MV-4-11 (cell line): ENCODE measurements around the gene STRA6.
"Not testable (repeated sequence)": the region's sequence is repeated elsewhere in the genome, so short reads cannot be mapped to it uniquely, and the experiment has no call there.

Experiments used
- DNase-seq: peaks from one replicate; lab custom pipeline; 2025; lab: John Stamatoyannopoulos, UW

STRA6 gene

DNA sequence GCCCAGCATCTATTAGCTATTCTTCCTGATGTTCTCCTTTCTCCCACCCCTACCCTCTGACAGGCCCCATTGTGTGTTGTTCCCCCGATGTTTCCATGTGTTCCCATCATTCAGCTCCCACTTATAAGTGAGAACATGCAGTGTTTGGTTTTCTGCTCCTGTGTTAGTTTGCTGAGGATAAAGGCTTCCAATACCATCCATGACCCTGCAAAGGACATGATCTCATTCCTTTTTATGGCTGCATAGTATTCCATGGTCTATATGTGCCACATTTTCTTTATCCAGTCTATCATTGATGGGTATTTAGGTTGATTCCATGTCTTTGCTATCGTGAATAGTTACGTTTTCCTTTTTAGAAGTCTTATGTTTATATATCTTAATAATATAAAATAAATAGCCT lies 42.2 kb downstream of the STRA6 start:
- not testable (repeated sequence) for DNase-seq

- DNase-seq: no peak
These were observed 42.8 kb downstream of the STRA6 start for GRCh38 chr15:74159773-74160172.

DNA sequence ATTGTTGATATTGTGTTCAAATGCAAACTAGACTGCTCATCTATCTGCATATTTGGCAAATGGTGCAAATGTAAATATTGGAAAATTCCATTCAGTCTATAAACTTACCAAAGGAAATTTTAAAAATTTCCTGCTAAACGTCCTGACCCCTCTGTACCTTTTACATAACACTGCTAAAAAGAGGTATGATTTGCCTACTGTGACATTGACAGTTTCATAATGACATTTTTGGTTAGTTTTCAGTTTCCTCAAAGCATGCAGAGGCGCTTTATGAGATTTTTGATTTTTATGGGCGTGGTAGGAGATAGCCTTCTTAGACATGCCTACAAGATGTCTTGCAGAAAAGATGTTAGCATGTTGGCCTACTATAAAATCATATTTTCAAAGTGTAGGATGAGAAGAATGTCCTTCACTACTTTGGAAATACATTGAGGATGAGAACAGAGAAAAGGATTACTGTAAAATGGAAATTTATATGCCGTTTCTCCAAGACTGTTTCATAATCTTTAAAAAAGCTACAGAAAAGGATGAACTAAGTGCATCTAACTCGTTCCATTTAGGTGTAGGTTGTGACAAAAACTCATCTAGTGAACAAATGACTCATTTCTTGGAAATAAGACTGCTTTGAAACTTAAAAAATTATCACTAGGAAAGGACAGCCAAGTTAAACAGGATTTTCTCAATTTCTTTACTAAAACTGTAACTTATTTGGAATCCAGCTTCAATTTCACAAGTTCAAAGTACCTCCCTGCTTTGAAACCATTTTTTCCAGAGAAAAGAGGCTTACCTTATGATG lies 43.5 kb downstream of the STRA6 start:
- no peak for DNase-seq

DNA sequence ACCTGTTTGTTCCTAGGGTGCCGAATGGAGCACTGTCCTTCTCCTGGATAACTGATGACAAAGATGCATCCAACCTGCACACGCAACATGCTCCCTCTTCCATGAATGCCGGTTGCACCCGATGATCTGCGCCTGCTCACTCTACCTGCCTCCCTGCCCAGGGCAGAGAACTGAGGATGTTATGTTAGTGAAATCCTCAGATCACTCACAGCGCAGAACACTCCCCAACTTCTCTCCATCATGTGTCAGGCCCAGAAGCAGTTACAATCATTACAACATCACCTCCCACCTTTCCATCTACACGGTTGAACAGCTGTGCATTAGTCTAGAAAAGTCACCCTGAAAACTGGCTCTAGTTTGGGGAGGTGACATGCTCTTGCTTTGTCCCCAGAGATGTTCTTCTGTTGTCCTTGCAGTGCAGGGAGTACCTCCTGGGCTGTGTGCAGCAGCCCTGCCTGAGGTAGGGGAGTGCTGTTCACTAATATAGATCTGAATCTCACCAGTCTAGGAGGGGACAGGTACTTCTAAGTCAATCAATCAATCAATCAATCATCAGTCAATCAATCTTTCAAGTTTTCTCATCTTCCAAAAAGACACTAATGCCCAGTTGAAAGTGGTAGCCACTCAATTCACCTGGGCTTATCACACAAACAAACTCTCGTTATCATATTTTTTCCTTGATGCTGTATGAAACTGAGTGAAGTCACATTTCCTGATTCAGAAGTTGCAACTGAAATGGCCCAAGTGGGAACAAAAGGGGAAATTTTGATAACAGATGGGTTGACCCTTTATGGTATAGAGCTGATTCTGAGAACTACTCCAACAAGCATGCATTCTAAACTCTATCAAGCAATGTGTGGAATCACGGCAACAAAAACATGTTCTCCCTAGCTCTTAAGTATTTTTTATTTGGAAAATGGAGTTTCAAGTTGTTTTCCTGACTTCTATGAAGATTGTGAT lies 44.4 kb downstream of the STRA6 start:
- DNase-seq: no peak

- no peak for DNase-seq
These were observed 45.7 kb downstream of the STRA6 start for GRCh38 chr15:74156678-74157411.

DNA sequence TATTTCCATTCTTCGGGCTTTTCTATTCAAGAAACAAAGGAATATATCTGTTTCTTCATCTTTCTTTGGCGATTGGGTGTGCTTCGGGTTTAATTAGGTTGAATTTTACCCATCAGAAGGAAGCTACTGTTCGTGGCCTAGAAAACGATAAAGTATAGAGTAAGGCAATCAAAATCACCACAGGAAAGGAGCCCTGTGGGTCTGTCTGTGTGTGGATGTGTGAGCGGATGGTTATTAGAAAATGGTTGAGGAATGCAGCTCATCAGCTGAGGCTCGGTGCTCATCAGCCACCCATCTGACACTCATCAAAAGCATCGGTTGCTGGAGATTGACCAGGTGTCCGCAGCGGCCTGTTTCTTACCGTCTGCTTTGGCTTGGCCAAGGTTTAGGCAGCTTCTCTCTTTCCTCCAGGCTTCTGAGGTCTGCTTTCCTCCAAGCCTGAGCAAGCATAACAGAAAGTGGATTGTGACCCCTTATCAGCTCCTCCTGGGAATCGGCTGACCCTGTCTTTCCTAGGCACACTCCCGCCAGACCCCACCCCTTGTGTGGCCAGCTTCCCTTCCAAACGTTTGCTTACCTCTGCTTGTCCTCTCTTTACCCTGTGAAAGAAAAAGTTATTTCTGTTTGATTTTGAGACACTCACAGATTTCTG lies 46.7 kb downstream of the STRA6 start:
- DNase-seq: no peak

- DNase-seq: no peak
These were observed 55.5 kb downstream of the STRA6 start for GRCh38 chr15:74147051-74147450.

GRCh38 chr15:74146277-74146800 lies 56.2 kb downstream of the STRA6 start:
- DNase-seq: no peak

DNA sequence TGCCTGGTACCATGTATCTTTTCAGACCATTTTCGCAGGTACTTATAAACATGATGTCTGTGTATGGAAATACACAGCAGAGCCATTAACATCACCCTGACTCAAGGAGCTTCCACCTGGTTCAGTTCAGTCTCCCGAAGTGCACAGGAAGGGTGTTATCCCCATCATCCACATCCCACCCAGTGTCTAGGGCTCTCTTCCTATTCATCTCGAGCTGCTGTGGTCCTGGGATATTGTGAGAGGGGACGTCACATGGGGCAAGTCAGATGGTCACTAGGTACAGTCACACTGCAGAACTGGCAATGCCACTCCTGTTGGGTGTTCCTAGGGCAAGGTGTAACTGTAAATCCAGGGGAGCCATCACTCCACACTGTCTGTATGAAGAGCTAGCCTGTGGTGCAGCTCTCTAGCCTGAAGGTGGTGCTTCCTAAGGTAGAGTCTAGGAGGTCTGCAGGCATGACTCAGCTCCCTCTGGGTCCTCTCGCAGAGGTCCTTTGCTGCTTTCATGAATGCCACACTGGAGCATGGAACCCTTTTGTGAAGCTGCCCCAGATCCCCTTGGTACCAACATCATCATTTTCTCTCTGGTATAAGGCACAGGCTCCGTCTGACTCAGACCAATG lies 58.3 kb downstream of the STRA6 start:
- no peak for DNase-seq

- DNase-seq: no peak
These were observed 61.0 kb downstream of the STRA6 start for GRCh38 chr15:74141591-74141990.

GRCh38 chr15:74138642-74139041 lies 63.9 kb downstream of the STRA6 start:
- DNase-seq: no peak

DNA sequence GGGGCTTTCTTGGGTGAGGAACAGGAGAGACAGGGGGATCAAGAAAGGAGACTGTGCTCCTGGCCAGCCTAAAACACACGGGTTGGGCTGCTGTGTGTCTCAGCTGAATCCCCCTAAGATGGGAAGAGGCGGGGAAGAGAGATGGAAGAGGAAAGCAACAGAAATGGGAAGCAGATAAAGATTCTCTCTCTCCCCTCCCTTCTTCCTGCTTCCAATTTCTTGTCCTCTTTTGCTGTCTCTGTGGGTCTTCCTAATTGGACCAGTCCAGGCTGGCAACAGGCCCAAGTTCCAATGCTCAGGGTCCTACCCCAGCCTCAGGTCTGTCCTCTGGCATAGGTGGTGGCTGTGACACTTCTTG lies 65.1 kb downstream of the STRA6 start:
- no peak for DNase-seq

DNA sequence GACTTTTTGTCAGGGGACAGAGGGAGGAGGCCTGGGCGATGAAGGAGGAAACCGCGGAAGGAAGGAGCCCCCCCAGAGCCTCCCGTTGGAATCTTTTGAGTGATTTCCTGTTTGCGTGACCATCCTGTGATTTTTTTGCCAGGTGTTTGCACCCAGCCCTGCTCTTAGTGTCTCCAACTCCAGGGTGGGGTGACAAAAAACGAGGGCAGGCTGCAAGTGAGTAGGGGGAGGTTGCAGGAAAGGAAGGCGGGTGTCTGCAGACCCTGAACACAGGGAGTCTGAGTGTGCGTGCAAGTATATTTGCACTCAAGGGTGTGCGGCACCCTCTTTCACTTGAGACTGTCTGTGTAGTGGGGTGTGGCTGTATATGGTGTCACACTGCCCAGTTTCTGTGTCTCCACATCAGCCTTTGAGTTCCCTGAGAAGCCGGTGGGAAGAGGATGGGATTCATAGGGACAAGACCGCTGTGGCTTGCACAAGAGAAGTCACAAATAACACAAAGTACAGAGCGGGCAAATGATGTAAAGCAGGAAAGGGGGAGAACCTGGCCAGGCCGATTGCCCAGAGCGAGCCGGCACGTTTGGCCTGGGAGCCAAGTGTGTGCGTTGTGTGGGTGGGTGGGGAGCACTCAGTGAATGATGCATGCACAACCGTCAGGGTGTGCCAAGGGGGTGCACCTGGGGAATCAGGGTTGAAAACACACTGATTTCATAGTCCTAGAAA lies 65.6 kb downstream of the STRA6 start:
- DNase-seq: no peak

DNA sequence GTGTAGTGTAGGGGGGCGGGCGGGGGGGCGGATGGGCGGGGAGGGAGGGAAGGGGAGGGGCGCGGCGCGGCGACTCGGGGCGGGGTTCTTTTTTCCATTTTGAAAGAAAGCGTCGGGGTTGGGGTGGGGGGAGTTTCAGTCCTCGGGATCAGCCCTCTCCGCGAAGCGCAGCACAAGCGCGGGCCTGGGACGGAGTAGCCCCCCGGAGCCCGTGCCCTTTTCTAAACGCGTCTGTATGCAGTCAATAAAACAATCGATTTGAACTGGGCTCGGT lies 66.1 kb downstream of the STRA6 start:
- DNase-seq: no peak

DNA sequence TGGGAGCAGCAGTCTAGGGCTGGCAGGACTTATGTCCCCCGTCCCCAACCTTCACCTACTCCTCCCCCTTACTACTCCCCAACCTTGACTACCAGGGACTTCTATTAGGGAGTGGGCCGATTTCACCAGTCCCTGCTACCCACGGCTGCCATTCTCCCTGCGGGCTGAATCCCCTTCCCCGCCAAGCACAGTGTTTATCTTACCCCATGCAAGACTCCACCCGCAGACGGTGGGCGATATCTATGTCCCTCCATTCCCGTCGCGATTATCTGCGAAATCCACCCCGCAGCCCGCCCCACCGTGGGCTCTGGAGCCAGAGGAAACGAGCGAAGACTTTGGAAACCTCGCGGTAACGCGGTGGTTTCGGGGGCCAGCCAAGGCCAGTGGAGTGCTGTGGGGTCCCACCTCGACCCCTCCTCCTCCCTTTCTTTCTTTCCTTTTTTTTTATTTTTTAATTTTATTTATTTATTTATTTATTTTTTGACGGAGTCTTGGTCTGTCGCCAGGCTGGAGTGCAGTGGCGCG lies 67.5 kb downstream of the STRA6 start:
- no peak for DNase-seq

- no peak for DNase-seq
These were observed 68.1 kb downstream of the STRA6 start for GRCh38 chr15:74134387-74135027.

DNA sequence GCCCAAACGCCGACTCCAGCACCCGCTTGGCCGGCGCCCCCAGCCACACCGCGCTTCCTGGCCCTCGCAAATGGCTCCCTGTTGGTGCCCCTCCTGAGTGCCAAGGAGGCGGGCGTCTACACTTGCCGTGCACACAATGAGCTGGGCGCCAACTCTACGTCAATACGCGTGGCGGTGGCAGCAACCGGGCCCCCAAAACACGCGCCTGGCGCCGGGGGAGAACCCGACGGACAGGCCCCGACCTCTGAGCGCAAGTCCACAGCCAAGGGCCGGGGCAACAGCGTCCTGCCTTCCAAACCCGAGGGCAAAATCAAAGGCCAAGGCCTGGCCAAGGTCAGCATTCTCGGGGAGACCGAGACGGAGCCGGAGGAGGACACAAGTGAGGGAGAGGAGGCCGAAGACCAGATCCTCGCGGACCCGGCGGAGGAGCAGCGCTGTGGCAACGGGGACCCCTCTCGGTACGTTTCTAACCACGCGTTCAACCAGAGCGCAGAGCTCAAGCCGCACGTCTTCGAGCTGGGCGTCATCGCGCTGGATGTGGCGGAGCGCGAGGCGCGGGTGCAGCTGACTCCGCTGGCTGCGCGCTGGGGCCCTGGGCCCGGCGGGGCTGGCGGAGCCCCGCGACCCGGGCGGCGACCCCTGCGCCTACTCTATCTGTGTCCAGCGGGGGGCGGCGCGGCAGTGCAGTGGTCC lies 68.7 kb downstream of the STRA6 start:
- no peak for DNase-seq

DNA sequence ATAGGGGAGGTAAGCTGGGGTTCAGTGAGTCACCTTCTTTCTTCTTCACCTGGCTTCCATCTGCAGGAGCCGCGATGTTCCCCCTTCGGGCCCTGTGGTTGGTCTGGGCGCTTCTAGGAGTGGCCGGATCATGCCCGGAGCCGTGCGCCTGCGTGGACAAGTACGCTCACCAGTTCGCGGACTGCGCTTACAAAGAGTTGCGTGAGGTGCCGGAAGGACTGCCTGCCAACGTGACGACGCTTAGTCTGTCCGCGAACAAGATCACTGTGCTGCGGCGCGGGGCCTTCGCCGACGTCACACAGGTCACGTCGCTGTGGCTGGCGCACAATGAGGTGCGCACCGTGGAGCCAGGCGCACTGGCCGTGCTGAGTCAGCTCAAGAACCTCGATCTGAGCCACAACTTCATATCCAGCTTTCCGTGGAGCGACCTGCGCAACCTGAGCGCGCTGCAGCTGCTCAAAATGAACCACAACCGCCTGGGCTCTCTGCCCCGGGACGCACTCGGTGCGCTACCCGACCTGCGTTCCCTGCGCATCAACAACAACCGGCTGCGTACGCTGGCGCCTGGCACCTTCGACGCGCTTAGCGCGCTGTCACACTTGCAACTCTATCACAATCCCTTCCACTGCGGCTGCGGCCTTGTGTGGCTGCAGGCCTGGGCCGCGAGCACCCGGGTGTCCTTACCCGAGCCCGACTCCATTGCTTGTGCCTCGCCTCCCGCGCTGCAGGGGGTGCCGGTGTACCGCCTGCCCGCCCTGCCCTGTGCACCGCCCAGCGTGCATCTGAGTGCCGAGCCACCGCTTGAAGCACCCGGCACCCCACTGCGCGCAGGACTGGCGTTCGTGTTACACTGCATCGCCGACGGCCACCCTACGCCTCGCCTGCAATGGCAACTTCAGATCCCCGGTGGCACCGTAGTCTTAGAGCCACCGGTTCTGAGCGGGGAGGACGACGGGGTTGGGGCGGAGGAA lies 69.6 kb downstream of the STRA6 start:
- DNase-seq: no peak
